ENCODE results near the gene FXYD3. TPM values are rescaled to one million over a fixed set of nuclear protein-coding genes. Genes with fewer than 3 reads are reported as not detected.
A peak's percentile ranks its signal among the peaks of the same experiment; 100 is the strongest.

Gene FXYD3
- total and polyA plus RNA-seq, 2 of the 13 experiments (the other 11 are each of a cell fraction or from before 2014, with no cell fraction given), result 4.9 TPM; not detected in 1

DNA sequence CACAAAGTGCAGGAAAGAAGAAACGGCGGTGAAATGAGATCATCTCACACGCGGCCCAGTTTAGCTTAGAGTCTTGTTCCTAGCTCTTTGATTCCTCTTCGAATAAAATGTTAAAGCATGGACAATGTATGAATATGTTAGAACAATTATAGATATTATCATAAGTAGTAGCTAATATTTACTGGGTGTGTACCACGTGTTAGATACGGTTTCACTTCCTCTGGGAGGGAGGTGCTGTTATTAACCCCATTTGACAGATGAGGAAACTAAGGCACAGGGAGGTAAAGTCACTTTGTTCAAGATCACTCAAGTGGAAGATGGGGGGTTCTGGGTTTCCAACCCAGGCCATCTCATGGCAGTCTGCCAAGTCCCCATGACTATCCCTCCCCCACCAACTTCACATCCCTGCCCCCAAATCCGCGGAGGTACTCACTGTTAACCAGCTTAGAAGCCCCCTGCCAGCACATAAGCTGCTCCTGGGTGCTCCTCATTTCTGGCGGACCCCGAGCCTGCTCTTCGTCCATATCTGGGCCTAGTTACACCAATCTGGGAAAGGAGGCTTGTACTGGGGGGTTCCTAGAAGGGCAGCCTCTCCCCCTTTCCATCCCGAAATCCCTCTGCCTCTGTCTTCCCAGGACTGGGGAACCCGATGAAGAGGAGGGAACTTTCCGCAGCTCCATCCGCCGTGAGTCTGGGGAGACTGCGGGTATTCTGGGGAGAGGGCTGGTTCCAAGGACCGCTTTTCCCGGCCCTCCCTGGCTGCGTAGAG lies 26.4 kb downstream of the FXYD3 start:
- 86% methylated on average over 21 of the region's 21 CpGs for WGBS (ENCODE audit: low lambda C conversion rate)
- Histone ChIP-seq H4K20me1 (ENCODE audit: insufficient read depth, low read length) (no peaks in the 10 kb centered on the region), H2AFZ (ENCODE audit: low read length) (no peak overlapping the region), H3K79me2 (ENCODE audit: insufficient read depth, low read length) (no peaks in the 10 kb centered on the region), H3K4me2 (ENCODE audit: low read depth, low read length) (no peak overlapping the region), H3K9ac (ENCODE audit: insufficient read depth, low read depth, low read length) (no peak overlapping the region), H3K9me3 (ENCODE audit: low read length) (no peaks in the 10 kb centered on the region), H3K4me1 (ENCODE audit: insufficient read depth, low read length) (peaks cover 39% of the 10 kb centered on the region), H3K27ac (ENCODE audit: extremely low read length, insufficient read depth, low read length) (no peak overlapping the region), H3K36me3 (replicated peaks in 1 of 2; ENCODE audit: control insufficient read depth in 1 of 2, insufficient read depth in 2 of 2, low read length in 2 of 2) (no peaks in the 10 kb centered on the region), H3K27me3 (ENCODE audit: control insufficient read depth in 1 of 2, insufficient read depth in 2 of 2, low read length in 2 of 2) (no peaks in the 10 kb centered on the region; a peak in 2 of 5 replicates), H3K4me3 (replicated peaks in 1 of 3; ENCODE audit: insufficient read depth in 1 of 3, low read depth in 2 of 3, low read length in 3 of 3) (no peak overlapping the region)
- ChIA-PET POLR2A (no interaction called here), CTCF (ENCODE audit: low intra/inter-chr PET ratio, low total read pairs) (interaction anchor here (1.3 kb wide), 1 partner anchor 75 kb away, joined by 4 read pairs; no protein-coding TSS in a partner anchor)
- intact Hi-C loops (cut with micrococcal nuclease; ENCODE audit: unreplicated experiment), result no loop called here
- TF ChIP-seq, protein P1, sequence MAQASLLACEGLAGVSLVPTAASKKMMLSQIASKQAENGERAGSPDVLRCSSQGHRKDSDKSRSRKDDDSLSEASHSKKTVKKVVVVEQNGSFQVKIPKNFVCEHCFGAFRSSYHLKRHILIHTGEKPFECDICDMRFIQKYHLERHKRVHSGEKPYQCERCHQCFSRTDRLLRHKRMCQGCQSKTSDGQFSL (CRISPR knock-in tag; IDR thresholded peaks at IDR 0.05), result no peak
- TF ChIP-seq ZNF562 (CRISPR knock-in tag; IDR thresholded peaks at IDR 0.05; ENCODE audit: borderline replicate concordance) (no peak), ZNF629 (CRISPR knock-in tag; conservative IDR thresholded peaks at IDR 0.05) (peak; percentile 50; the same call in 1 of the 2 replicates), U2AF1 (optimal IDR thresholded peaks at IDR 0.05; ENCODE audit: low read depth, low read length) (no peak)
- TF ChIP-seq, protein P2, sequence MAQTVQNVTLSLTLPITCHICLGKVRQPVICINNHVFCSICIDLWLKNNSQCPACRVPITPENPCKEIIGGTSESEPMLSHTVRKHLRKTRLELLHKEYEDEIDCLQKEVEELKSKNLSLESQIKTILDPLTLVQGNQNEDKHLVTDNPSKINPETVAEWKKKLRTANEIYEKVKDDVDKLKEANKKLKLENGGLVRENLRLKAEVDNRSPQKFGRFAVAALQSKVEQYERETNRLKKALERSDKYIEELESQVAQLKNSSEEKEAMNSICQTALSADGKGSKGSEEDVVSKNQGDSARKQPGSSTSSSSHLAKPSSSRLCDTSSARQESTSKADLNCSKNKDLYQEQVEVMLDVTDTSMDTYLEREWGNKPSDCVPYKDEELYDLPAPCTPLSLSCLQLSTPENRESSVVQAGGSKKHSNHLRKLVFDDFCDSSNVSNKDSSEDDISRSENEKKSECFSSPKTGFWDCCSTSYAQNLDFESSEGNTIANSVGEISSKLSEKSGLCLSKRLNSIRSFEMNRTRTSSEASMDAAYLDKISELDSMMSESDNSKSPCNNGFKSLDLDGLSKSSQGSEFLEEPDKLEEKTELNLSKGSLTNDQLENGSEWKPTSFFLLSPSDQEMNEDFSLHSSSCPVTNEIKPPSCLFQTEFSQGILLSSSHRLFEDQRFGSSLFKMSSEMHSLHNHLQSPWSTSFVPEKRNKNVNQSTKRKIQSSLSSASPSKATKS (CRISPR knock-in tag; IDR thresholded peaks at IDR 0.05), result no peak
- in situ Hi-C loops (cut with HindIII; ENCODE audit: extremely low pct_ligation_motif_present, low pct_unique_long_range_greater_than_20kb), result no loop called here
- DNase-seq (ENCODE audit: low spot score), result no peak
- ATAC-seq, result no peak
- FAIRE-seq, result no peak
- BruUV-seq (replicated peaks), result no TSS peak
